GM12874 (cell line): ENCODE data around the gene DBX1.

Experiments used
- CTCF ChIP-seq: IDR thresholded peaks from 2 replicates; pipeline ENCODE4 v1.5.1; 2011; ENCODE audit warnings: low read depth, mild to moderate bottlenecking, control low read depth, low read length, moderate library complexity; ENCODE audit not compliant: insufficient read depth

Gene DBX1

GRCh38 chr11:20172721-20173447, 12.6 kb upstream of the DBX1 start:
- no peak for TF ChIP-seq CTCF

- TF ChIP-seq CTCF, result no peak
Measured at GRCh38 chr11:20163783-20164481, 3.7 kb upstream of the DBX1 start.

GRCh38 chr11:20162824-20163782, 2.8 kb upstream of the DBX1 start:
- TF ChIP-seq CTCF, result no peak

- TF ChIP-seq CTCF, result no peak
Measured at GRCh38 chr11:20161923-20162744, 1.9 kb upstream of the DBX1 start.

GRCh38 chr11:20161230-20161918, 1.1 kb upstream of the DBX1 start:
- no peak for TF ChIP-seq CTCF

- TF ChIP-seq CTCF, result no peak
Measured at GRCh38 chr11:20159466-20160381, 551 bp downstream of the DBX1 start.
